Activated naive CD4-positive, alpha-beta T cell treated with Interleukin-2 at 50 U/mL for 16 hours (primary cell): ENCODE measurements around the gene MALRD1.

ENCODE experiments used
- DNase-seq: peaks from one replicate; pipeline ENCODE4 v3.0.0-alpha.2; 2020

The MALRD1 gene

DNA sequence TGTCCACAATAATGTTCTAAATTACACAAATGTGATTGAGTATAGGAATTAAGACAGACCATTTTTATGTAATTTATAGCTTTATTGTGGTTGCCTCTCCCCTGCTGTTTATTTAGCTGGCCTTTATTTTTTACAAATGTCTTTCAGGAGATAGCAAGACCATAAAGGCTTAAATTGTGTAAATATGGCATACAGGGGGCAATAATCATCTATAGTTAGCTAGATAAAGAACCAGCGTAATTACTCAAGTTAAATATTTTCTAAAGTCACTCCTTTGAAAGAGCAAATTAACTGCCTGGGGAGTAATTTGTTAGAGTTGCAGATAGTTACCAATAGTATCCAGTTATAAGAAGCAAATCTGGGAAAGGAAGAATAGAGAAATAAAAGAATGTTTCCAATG lies at the start of gene MALRD1:
TSS of gene MALRD1 (plus strand) at position 313 of the 400 bp plus-strand sequence. CDS start 138 bp downstream, outside the sequence.
- no peak for DNase-seq

DNA sequence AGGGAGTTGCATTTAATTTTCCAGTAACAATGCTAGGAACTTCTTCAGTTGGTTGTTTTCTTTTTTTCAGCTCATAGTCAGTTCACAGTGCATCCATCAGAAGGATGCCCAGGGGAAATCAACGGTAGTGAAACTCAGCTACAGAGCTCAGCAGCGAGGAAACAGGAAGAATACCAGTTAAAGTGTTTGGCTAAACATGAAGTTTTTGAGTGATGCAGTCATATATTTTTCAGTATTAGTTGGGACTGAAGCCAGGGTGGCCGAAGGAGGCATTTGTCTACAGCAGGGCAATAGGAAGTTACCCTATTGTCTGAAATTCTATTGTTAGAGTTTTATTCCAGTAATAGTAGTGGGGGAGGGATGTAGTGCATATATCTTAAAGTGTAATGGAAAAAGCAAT lies 45.3 kb upstream of the MALRD1 start:
- DNase-seq = no peak

DNA sequence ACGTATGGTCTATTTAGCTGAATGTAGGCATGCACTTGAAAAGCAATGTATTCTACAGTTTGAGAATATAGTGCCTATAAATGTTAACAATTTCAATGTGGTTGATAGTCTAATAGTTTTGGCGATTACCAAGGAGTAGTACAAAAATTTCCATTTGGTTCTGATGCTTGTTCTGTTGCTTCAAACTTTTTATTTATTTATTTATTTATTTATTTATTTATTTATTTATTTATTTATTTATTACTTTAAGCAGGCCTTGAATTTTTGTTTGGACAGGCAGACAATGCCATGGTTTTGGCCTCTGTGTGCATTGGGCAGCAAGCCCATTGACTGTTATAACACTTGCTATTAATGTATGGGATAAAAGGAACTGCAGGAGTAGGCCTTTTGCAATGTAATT lies 36.5 kb upstream of the MALRD1 start:
- no peak for DNase-seq

DNA sequence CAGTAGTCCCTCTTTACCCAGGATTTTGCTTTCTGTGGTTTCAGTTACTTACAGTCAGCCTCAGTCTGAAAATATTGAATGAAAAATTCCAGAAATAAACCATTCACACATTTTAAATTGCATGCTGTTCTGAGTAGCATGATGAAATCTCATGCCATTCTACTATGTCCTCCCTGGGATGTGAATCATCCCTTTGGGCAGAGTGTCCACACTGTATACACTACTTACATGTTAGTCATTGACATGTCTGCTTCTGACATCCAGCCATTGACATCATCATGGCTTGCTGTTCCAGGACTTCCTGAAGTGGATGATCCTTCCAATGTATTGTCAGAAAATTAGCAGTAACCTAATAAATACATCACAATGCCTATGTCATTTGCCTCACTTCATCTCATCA lies 34.6 kb upstream of the MALRD1 start:
- DNase-seq = no peak

DNA sequence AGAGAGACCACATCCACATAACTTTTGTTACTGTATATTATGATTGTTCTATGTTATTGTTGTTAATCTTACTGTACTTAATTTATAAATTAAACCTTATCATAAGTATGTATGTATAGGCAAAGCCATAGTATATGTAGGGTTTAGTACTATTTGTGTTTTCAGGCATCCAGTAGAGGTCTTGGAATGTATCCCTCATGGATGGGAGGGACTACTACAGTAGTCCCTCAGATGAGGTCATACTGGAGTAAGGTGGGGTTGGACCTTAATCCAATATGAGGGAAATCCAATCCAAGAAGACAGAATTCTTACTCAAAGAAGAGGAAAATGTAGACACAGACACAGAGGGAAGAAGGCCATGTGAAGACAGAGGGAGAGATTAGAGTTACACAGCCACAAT lies 34.1 kb upstream of the MALRD1 start:
- DNase-seq = no peak

DNA sequence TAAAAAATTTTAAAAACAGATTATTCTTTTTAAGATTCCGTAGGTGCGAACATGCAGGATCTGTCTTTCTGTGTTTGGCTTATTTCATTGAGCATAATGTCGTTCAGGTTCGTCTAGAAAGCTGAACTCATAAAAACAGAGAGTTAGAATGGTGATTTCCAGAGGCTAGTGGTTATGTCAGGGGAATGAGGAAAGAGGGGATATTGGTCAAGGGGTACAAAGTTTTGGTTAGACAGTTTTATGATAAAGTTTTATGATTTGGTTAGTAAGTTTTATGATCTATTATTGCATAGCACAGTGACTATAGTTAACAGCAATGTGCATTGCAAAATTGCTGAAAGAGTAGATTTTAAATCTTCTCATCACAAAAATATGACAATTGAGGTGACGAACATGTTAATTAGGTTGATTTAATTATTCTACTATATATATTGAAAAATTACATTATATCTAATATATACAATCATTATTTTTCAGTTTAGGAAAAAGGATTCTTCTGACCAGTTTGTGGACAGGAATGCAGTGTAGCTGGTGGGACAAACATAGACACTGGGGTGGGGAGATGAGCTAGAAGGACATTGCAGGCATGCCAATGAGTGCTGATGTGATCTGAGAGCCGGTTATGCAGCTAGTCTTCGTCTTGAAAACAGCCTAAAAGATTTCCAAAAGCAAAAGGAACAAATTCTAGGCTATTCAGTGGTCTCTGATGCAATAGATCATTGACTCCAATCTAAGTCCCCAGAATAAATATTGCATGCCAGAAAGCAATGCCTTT lies 31.3 kb upstream of the MALRD1 start:
- no peak for DNase-seq

DNA sequence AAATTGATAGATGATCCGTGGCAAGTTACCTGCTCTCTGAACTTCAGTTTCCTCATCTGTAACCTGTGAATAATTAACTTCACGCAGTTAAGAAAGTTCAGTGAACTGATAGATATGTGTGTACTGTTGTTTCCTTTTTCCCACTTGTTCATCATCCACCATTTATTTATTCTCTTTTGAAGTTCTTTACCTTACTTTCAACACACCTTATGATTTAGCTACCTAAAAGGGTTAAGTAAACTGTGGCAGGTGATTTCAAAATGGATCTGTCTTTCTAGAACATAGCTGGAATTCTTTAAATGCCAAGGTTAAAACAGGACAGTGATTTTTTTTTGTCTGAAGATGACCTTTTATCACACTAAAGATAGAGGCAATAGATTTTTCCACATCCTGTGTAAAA lies 27.4 kb upstream of the MALRD1 start:
- no peak for DNase-seq

DNA sequence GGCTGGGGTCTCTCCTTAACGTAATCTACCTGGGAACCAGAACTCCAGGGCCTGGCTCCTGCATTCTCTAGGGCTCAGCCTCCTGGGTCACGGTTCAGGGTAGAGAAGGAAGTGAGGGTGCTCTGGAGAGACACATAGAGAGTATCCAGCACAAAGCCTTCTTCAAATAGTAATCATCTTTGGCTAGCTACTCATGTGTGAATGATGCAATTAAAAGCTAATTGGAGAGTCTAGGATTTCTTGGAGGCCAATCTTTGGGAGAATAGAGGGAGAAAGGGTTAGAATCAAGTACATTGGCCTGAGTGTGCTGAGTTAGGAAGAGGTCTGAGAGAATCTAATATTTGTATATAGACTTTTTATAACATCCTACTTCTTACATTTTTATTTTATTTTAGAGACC lies 24.0 kb upstream of the MALRD1 start:
- DNase-seq = no peak

DNA sequence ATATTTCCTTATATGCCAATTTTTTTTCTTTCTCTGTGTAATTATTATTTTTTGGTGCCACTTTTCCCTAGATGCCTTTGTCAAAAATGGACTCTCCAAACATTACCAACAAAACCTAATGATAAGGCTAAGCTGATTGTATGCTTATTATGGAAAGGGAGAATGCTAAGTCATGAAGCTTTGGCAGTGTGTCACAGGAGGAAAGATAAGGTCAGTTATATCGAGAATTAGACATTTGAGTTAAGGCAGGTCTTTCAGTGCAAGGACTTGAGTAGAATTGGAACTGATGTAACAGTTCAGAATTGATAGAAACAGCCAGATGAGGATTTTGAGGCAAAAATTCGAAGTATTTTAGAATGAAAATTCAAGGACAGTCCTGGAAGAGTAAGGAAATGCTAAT lies 16.8 kb upstream of the MALRD1 start:
- DNase-seq = no peak

DNA sequence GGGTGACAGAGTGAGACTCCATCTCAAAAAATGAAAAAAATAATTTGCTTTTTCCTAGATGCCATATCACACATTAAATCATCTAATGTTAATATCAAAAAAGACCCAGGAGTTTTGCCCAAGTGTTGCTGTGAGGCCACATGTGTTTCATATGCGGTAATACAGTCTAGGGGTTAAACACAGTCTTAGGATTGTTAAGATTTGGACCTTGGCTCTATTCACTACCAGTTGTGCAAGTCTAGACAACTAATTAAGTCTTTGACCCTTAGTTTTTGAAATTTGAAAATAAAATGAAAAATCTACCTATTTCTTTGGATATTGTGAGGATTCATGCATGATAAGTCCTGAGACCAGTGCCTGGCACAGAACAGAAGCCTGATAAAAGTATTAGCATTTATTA lies 14.9 kb upstream of the MALRD1 start:
- DNase-seq = no peak

DNA sequence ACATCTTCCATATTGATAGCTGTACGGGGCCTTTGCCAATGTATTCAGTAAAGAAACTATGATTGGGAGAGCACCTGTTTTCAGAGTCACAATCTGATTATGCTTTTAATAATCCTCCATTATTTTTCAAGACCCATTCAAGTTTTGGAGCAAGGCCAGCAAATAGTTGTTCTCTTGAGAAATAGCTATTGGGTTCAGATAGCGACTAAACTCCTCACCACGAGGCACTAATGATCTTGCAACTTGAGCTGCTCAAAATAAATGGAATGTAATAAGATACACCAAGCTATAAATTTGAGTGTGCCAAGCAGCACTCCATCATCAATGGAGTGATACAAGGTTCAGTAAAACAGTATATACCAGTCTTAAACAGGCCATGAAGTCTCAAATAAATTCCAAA lies 7.4 kb upstream of the MALRD1 start:
- DNase-seq = no peak

DNA sequence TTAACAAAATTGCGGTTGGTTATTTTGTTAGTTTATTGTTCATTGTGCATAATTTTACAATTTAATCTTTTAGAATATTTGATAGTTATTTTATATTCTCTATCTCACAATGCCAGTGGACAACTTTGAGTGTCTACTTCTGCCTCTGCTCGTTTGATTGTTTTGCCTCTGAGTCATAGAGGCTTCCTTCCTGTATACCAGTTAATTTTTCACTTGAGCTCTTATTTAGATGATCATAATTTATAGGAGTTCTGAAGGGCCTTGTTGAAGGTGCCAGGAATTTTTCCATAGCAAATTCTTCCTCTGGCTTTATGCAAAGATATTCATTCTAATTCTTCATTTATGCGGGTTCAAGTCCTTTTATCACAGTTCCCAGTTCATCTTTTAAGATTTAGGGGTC lies 5.2 kb upstream of the MALRD1 start:
- no peak for DNase-seq

DNA sequence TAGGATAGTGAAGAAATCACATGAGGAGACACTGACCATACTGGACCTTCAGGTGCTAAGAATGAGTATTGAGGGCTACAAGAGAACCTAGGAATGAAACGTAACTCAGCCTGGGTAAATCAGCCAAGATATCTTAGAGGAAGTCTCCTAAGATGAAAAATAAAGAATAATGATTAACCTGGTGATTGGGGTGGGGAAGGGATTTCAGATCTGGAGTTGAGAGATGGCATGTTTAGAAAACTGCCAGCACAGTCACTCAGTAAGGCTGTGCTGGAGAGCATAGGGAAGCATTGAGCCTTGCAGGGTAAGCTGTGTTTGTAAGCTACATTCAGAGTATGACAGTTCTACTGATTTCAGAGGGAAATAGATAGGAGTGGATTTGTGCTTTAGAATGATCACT lies 1.9 kb upstream of the MALRD1 start:
- no peak for DNase-seq

DNA sequence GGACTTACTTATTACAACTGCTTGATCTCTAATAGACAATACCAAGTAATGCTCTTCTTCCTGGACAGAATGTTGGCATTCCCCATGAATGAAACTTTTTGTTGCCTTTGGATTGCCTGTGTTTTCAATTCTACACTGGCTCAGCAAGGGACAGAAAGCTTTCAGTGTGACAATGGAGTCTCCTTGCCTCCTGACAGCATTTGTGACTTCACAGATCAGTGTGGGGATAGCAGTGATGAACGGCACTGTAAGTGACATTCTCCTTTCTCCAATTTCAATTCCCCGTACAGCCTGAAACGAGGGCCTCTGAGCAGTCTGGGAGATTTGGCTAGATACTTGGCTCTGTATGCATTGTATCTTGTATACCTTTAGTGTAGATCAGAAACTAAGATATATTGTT lies 290 bp downstream of the MALRD1 start:
- no peak for DNase-seq

DNA sequence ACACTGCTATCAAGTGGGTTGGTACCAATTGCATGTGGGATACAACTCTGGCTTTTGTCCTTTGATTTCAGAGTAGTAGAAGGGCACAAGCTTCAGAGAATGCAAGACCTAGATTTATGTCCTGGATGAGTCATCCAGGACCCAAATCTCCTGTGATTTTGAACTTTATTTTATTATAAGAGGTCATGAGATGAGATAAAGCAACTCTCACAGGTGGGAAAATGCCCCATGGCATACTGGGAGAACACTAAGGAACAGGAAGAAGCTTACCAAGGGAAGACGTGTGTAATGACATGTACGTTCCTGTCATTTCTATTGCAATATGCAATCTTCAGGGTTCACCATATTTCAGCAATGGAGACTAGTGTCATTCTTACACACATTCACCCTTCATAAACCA lies 966 bp downstream of the MALRD1 start:
- DNase-seq = no peak

DNA sequence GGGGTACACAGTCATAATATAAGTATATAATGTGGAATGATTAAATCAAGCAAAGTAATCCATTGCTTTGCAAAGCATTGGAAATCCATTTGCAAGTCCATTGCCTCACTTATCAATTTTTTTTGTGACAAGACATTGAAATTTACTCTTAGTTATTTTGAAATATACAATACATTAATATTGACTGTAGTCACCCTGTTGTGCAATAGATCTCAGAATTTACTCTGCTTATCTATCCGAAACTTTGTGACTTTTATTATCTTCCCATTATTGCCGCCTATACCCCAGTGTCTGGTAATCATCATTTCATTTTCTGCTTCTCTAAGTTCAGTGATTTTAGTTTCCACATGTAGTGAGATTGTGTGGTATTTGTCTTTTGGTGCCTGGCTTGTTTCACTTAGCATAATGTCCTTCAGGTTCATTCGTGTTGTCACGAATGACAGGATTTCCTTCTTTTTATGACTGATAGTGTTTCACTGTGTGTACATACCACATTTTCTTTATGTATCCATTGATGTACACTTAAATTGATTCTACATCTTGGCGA lies 5.8 kb downstream of the MALRD1 start:
- DNase-seq = no peak

DNA sequence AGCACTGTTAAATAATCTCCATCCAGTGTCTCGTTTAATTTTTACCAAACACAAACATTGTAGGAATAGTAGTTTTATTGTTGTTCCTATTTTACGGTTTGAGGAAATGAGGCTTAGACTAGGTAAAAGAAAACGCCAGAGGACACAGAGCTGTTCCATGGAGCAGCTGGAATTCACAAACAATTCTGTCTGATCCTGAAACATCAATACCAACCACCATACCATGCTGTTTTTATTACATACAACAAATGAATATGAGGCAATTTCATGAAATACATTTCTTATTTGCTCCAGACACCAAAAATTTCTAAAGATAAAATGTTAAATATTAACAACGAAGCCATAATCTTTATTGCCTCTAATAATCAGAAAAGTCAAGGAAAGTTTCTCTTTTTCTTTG lies 9.4 kb downstream of the MALRD1 start:
- no peak for DNase-seq

DNA sequence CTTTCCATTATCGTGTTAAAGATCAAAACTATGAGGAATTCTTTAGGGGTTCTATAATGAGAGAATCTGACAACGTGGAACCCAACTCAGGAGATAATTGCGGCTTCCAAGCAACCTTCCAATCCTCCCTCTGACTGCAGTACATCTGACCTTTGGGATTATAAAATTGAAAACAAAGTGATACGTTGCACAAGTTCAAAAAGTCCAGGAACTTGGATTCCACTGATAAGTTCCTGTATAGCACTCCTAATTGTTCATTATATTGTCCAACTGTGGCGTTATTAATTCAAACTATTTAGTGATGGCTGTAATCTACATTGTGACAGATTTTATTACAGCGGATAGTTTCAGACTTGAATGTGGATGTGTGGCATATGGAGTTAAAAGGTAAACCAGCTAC lies 15.4 kb downstream of the MALRD1 start:
- no peak for DNase-seq

DNA sequence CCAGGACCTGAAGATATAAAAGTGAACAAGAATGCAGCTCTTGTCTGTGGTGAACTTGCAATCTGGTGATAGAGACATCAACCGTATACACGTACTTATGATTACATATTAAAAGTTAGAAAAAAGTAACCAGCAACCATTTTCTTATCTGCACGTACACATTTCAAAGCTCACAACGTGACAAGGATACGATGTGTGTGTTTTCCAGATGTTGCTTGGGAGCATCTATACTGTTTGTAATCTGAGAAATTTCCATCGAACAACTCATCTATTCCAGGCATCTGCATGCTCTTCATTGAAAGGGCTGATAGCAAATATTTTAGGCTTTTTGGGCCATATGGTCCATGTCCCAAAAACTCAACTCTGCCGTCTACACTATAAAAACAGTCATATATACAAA lies 23.3 kb downstream of the MALRD1 start:
- DNase-seq = no peak

DNA sequence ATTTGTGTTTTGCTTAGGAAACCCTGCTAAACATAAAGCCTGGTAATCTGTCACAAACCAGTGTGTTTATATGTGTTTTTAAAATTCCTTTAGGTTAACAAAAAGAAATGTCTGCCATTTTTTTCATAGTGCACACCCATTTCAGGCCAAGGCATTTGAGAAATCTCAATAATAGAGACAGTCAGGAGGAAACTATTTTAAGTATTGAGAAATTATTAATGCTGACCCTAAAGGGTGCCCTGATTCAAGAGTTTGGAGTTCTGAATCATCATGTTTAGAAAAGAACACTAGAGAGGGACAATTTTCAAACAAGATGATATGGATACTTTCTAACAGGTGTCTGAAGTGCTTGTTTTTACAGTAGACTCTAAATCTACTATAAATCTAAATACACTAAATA lies 28.7 kb downstream of the MALRD1 start:
- no peak for DNase-seq

DNA sequence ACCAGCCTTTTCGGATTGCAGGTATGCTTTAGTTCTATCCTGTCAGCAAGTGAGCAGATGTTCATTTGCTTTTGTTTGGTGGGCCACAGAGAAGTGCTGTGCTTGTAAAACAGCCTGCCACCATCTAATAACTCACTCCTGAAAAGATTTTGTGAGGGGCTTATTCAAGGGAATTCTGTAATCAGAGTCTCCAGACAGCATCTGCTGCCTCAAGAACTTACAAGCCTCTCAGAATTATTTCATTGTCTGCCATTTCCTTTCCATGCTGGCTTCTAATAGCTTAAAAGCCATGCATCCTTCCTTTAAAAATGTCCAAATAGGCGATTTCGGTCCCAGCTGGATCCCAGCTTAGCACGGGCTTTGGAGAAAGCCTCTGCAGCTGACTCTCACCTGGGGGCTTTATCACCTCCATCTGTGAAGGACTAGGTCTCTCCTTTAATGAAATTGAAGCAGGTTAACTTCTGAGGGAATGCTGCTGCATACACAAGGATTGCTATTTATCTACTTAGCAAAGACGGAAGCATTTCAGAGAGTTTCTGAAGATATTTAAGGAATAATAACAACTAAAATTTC lies 48.0 kb downstream of the MALRD1 start:
- no peak for DNase-seq

DNA sequence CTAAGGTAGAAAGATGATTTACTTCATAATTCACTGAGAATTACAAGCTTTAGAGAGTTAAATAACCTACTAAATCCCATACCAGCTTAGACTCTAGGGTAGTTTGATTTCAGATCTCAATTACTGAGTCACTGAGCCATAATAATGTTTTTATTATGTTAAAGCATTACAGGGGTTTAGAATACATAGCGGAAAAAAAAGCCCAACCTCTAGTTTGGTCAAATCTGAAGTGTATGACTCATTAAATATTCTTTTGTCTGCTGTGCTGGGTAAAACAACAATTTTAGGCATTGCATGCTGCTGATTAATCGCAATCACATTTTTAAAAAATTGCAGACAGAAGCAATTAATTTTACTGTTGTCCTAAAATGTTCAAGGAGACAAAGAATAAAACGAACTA lies 48.5 kb downstream of the MALRD1 start:
- DNase-seq = no peak

DNA sequence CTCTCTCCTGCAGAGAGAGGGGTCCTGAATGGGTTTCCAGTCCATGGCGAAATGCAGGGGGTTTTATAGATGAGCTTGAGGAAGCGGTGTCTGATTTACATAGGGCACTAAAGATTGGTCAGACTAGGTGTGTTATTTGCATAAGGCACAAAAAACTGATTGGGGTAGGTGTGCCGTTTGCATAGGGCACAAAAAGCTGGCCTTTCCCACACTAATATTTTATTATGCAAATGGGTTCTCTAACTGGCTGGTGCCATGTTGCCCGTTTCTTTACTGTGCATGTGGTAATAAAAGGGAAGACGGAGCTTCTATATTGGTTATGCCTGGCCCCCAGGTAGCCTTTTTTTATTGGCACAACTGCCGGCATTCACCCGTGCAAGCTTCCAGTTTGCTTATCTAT lies 50.2 kb downstream of the MALRD1 start:
- DNase-seq = no peak

DNA sequence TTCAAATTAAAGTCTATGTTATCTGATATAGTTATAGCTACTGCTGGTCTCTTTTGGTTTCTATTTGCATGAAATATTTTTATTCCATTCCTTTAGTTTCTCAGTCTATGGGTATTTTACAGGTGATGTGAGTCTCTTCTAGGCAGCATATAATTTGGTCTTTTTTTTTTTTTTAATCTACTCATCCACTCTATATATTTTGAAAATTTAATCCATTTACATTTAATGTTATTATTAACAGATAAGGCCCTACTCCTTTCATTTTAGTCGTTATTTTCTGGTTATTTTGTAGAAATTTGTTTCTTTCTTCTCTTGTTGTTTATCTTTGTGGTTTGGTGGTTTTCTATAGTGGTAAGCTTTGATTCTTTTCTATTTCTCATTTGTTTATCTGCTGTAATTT lies 58.8 kb downstream of the MALRD1 start:
- no peak for DNase-seq
